T follicular helper cell (primary cell): Measurements from ENCODE around the gene C1orf226.

Source experiments
- DNase-seq: peaks from one replicate; pipeline ENCODE4 v3.0.0-alpha.2; 2020; ENCODE audit warnings: low read depth

Gene C1orf226

GRCh38 chr1:162366149-162366548 lies 15.4 kb upstream of the C1orf226 start:
- no peak for DNase-seq

GRCh38 chr1:162366671-162367070 lies 14.9 kb upstream of the C1orf226 start:
- no peak for DNase-seq

DNA sequence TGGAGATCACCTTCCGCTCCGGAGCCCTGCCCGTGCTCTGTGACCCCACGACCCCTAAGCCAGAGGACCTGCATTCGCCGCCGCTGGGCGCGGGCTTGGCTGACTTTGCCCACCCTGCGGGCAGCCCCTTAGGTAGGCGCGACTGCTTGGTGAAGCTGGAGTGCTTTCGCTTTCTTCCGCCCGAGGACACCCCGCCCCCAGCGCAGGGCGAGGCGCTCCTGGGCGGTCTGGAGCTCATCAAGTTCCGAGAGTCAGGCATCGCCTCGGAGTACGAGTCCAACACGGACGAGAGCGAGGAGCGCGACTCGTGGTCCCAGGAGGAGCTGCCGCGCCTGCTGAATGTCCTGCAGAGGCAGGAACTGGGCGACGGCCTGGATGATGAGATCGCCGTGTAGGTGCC lies 14.5 kb upstream of the C1orf226 start:
- no peak for DNase-seq

DNA sequence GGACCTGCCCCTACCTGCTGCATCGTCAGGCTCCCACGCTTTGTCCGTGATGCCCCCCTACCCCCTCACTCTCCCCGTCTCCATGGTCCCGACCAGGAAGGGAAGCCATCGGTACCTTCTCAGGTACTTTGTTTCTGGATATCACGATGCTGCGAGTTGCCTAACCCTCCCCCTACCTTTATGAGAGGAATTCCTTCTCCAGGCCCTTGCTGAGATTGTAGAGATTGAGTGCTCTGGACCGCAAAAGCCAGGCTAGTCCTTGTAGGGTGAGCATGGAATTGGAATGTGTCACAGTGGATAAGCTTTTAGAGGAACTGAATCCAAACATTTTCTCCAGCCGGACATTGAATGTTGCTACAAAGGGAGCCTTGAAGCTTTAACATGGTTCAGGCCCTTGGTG lies 13.8 kb upstream of the C1orf226 start:
- DNase-seq = no peak

- DNase-seq = no peak
Observed at GRCh38 chr1:162368451-162368850, 13.1 kb upstream of the C1orf226 start.

GRCh38 chr1:162369571-162369970 lies 12.0 kb upstream of the C1orf226 start:
- DNase-seq = no peak

DNA sequence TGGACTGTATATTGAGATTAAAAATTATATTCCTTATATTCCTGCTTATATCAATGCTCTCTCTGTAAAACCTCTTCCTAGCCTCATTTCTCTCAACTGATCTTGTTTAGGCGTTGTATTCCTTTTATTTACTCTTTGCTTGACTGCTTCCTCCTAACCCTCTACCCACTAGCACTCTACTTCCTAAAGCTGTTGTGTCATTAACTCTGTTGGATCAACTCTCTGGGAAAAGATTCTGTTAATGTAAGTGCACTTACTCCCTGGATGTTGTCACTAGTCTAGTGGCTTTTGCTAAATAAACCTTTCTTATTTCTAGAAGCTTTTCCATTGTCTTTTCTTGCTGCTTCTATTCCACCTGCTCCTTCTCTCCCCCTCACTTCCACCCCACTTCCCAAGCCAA lies 11.4 kb upstream of the C1orf226 start:
- DNase-seq = no peak

DNA sequence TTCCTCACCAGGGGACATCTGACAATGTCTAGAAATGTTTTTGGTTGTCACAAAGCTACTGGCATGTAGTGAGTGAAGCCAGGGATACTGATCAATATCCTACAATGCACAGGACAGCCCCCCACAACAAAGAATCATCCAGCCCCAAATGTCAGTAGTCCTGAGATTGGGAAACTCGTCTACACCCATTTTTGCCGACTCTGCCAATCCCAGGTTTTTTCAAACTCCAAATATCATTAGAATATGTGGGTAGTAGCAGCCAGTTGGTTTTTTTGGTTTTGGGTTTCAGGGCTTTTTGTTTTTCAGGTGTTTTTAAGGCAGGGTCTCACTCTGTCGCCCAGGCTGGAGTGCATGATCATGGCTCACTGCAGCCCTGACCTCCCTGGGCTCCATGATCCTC lies 10.8 kb upstream of the C1orf226 start:
- DNase-seq = no peak

- DNase-seq = no peak
Observed at GRCh38 chr1:162371611-162372010, 9.9 kb upstream of the C1orf226 start.

DNA sequence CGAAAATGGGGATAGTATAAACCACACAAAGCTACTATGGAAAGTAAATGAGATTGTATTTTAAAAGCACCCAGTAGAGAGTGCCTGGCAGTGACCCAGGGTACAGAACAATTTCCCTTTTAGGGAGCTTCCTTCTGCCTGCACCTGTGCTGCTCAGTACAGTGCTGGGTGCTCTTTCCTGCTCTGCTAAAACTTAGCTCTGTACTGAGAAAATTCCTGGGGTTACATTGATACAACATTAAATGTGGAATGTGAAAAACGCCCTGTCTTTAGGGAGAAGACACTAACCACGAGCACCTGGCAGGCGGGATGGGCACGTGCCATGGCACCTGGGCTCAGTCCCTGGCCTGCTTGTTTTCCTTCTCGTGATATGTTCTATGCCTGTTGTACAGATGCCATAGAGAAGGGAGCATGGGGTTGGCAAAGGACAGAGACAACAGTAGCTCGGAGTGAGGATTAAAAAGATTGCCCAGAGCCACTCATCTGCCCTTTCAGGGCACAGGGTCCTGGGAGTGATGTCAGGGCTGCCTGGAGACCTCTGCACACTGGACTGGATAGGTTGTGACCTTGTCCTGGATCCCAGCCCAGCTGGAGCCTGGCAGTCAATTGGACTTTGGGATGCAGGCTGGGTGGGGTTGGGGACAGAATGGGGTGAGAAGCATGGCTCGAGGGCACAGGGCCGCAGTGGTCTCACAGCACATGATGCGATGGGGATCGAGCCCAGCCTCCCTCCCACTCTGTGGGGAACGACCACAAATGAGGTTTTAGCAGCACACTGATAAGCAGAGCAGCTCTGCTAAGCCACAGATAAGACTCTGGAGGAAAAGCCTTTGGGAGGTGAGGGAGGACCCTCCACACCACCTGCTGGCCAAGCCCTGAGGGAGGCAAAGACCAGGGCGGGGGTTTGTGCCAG lies 9.1 kb upstream of the C1orf226 start:
- DNase-seq = no peak

- DNase-seq = no peak
Observed at GRCh38 chr1:162373072-162373427, 8.5 kb upstream of the C1orf226 start.

GRCh38 chr1:162373541-162374260 lies 7.8 kb upstream of the C1orf226 start:
- no peak for DNase-seq

- DNase-seq = no peak
Observed at GRCh38 chr1:162374406-162374805, 7.1 kb upstream of the C1orf226 start.

DNA sequence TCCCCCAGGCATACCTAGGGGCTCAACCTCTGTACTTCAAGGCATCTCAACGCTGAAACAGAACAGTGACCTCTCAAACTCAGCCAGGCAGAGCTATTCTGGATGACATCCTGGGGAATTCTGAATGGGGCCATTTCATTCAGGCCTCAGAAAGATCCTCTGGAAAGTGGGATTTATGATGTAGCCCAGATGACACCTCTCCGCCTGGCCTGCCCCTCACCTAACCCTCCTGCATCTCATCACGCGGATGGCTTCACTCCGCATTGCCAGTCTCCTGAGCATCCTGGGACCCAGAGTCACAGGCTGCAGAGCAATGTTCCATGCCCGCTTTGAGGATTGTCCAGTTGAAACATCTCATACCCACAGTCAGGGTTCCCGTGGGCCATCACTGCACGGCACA lies 6.1 kb upstream of the C1orf226 start:
- no peak for DNase-seq

DNA sequence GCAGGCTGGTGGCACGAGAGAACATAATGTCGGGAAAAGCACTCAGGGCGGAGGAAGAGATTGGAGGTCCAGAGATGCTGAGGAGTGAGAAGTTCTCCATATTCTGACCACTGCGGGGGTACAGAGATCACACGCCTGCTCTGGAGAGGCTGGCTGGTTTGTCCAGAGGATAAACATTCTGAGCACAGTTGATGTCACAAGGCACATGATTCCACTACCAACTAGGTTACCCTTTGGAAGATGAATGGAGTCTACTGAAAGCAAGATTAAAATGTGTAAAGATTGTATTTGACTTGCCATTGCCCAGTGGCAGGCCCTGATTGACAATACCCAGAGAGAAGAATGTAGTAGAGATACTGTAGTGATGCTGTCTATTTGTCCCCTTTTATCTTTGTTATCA lies 4.8 kb upstream of the C1orf226 start, which contains the start of gene SPATA46:
Gene SPATA46, minus strand, starts transcription at position 164 of the 400 bp plus-strand sequence. Its CDS starts 64 bp downstream, at position 100.
- no peak for DNase-seq

GRCh38 chr1:162380061-162380846 lies 1.3 kb upstream of the C1orf226 start:
- no peak for DNase-seq

DNA sequence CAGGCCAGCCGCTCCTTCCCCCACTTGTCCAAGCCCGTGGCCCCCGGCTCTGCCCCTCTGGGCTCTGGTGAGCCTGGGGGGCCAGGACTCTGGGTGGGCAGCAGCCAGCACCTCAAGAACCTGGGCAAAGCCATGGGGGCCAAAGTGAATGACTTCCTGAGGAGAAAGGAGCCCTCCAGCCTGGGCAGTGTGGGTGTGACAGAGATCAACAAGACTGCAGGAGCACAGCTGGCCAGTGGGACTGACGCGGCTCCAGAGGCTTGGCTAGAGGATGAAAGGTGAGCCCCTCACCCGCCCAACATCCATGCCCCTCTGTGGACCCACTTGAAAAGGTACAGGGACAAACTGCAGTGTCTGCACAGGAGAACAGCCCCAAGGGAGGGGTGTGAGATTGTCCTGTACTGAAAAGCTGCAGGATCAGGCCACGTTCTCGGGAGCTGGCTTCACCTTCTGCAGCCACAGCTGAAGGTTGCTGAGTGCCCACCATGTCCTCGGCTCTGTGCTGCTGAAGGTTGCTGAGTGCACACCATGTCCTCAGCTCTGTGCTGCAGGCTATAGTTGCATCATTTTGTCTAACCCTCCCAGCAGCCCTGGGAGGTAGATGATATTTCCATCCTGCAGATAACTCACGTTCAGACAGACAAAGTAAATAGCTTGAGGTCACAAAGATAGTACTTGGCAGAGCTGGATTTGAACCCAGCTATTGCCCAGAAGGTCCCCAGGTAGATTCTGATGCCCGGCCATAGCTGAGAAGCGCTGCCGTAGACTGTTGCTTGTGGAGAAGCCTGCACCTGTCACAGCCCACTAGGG lies 618 bp downstream of the C1orf226 start:
- DNase-seq = no peak

DNA sequence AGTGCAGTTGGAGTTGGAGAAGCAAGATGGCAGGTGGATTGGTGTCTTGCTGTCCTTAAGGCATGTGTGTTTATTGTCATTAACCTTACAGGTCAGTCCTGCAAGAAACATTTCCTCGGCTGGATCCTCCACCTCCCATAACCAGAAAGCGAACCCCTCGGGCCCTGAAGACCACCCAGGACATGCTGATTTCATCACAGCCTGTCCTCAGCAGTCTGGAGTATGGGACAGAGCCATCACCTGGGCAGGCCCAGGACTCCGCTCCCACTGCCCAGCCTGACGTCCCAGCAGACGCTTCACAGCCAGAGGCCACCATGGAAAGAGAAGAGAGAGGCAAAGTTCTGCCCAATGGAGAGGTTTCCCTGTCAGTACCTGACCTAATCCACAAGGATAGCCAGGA lies 1.6 kb downstream of the C1orf226 start:
- no peak for DNase-seq

DNA sequence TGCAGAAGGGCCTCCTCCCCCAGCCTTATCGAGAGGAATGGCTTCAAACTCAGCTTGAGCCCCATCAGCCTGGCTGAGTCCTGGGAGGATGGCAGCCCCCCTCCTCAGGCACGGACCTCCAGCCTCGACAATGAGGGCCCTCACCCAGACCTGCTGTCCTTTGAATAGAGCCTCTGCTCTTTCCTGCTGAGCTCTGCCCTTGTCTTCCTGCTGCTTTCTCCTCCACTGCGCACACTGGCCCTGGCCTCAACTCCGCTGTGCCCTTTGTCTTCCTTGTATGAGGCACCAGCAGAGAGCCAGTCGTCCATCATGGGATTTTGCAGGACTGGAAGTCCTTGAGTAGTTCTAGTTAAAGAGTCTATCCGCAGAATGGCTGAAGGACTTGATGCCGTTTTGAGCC lies 2.0 kb downstream of the C1orf226 start:
- DNase-seq = no peak

- no peak for DNase-seq
Observed at GRCh38 chr1:162384116-162384515, 2.6 kb downstream of the C1orf226 start.

- no peak for DNase-seq
Observed at GRCh38 chr1:162384601-162385279, 3.2 kb downstream of the C1orf226 start.
